ENCODE results near the gene DLGAP1.
A peak's percentile ranks its signal among the peaks of the same experiment; 100 is the strongest.
"Not testable (repeated sequence)": the region's sequence is repeated elsewhere in the genome, so short reads cannot be mapped to it uniquely, and the experiment has no call there.

Gene DLGAP1

GRCh38 chr18:4455113-4455811 lies at the start of gene DLGAP1:
TSS of gene DLGAP1 (minus strand) at chr18:4455307.
- Mint-ChIP-seq H3K27ac (peak within 1 kb of the TSS; percentile 74), H3K4me1 (peaks cover 4% of the 10 kb centered on the region), H3K27me3 (peaks cover 33% of the 10 kb centered on the region), H3K36me3 (peaks cover 4% of the 10 kb centered on the region), H3K9me3 (no peaks in the 10 kb centered on the region), H3K4me3 (no peak within 1 kb of the TSS)
- DNase-seq: no peak
- CTCF ChIA-PET: no interaction called here

- H3K9me3 Mint-ChIP-seq, H3K27ac Mint-ChIP-seq, H3K36me3 Mint-ChIP-seq, H3K27me3 Mint-ChIP-seq, H3K4me1 Mint-ChIP-seq, DNase-seq, H3K4me3 Mint-ChIP-seq, CTCF ChIA-PET: not testable (repeated sequence)
Measured at GRCh38 chr18:4494703-4495284, 39.7 kb upstream of the DLGAP1 start.

GRCh38 chr18:4468511-4468910 lies 13.4 kb upstream of the DLGAP1 start:
- CTCF ChIA-PET: no interaction called here
- Mint-ChIP-seq H3K36me3 (no peaks in the 10 kb centered on the region), H3K27me3 (no peaks in the 10 kb centered on the region), H3K4me3 (no peak overlapping the region), H3K4me1 (no peaks in the 10 kb centered on the region), H3K27ac (no peak overlapping the region), H3K9me3 (no peaks in the 10 kb centered on the region)
- no peak for DNase-seq

- no peak for DNase-seq
- Mint-ChIP-seq H3K4me1 (peaks cover 4% of the 10 kb centered on the region), H3K36me3 (peaks cover 4% of the 10 kb centered on the region), H3K4me3 (no peak overlapping the region), H3K27ac (no peak overlapping the region), H3K9me3 (no peaks in the 10 kb centered on the region), H3K27me3 (peaks cover 33% of the 10 kb centered on the region)
- CTCF ChIA-PET: no interaction called here
Measured at GRCh38 chr18:4454537-4455112, 482 bp downstream of the DLGAP1 start.

GRCh38 chr18:4453874-4454536 lies 1.1 kb downstream of the DLGAP1 start:
- Mint-ChIP-seq H3K4me1 (peaks cover 4% of the 10 kb centered on the region), H3K9me3 (no peaks in the 10 kb centered on the region), H3K36me3 (peaks cover 4% of the 10 kb centered on the region), H3K27ac (no peak overlapping the region), H3K4me3 (no peak overlapping the region), H3K27me3 (peaks cover 33% of the 10 kb centered on the region)
- CTCF ChIA-PET: no interaction called here
- no peak for DNase-seq

GRCh38 chr18:4453567-4453873 lies 1.6 kb downstream of the DLGAP1 start:
- Mint-ChIP-seq H3K4me3 (no peak overlapping the region), H3K4me1 (peaks cover 4% of the 10 kb centered on the region), H3K27me3 (peaks cover 33% of the 10 kb centered on the region), H3K27ac (no peak overlapping the region), H3K9me3 (no peaks in the 10 kb centered on the region), H3K36me3 (peaks cover 4% of the 10 kb centered on the region)
- DNase-seq: no peak
- CTCF ChIA-PET: no interaction called here

GRCh38 chr18:4450065-4450658 lies 4.9 kb downstream of the DLGAP1 start:
- CTCF ChIA-PET: no interaction called here
- Mint-ChIP-seq H3K9me3 (no peaks in the 10 kb centered on the region), H3K4me3 (no peak overlapping the region)

GRCh38 chr18:4445902-4446301 lies 9.2 kb downstream of the DLGAP1 start:
- Mint-ChIP-seq H3K27me3 (no peaks in the 10 kb centered on the region), H3K27ac (no peak overlapping the region), H3K4me3 (no peak overlapping the region), H3K36me3 (no peaks in the 10 kb centered on the region), H3K9me3 (peaks cover 2% of the 10 kb centered on the region), H3K4me1 (no peaks in the 10 kb centered on the region)
- CTCF ChIA-PET: no interaction called here
- DNase-seq: no peak

More at GRCh38 chr18:4450065-4450658, 4.9 kb downstream of the DLGAP1 start:
- no peaks in the 10 kb centered on the region for H3K36me3 Mint-ChIP-seq
- H3K4me1 Mint-ChIP-seq: no peaks in the 10 kb centered on the region
- no peak overlapping the region for H3K27ac Mint-ChIP-seq
- H3K27me3 Mint-ChIP-seq: peaks cover 19% of the 10 kb centered on the region
- no peak for DNase-seq

GRCh38 chr18:4444306-4444705 lies 10.8 kb downstream of the DLGAP1 start:
- Mint-ChIP-seq H3K4me1 (no peaks in the 10 kb centered on the region), H3K36me3 (no peaks in the 10 kb centered on the region), H3K9me3 (peaks cover 2% of the 10 kb centered on the region), H3K27ac (no peak overlapping the region), H3K27me3 (no peaks in the 10 kb centered on the region), H3K4me3 (no peak overlapping the region)
- DNase-seq: no peak
- CTCF ChIA-PET: no interaction called here

GRCh38 chr18:4441098-4441497 lies 14.0 kb downstream of the DLGAP1 start:
- Mint-ChIP-seq H3K9me3 (peaks cover 2% of the 10 kb centered on the region), H3K27ac (no peak overlapping the region), H3K4me1 (no peaks in the 10 kb centered on the region), H3K36me3 (no peaks in the 10 kb centered on the region), H3K4me3 (no peak overlapping the region), H3K27me3 (no peaks in the 10 kb centered on the region)
- DNase-seq: no peak
- CTCF ChIA-PET: no interaction called here

- no peaks in the 10 kb centered on the region for H3K36me3 Mint-ChIP-seq
- no peak for DNase-seq
- peaks cover 2% of the 10 kb centered on the region for H3K9me3 Mint-ChIP-seq
- H3K27me3 Mint-ChIP-seq: no peaks in the 10 kb centered on the region
- no peaks in the 10 kb centered on the region for H3K4me1 Mint-ChIP-seq
- H3K27ac Mint-ChIP-seq: no peak overlapping the region
- CTCF ChIA-PET: no interaction called here
- no peak overlapping the region for H3K4me3 Mint-ChIP-seq
Measured at GRCh38 chr18:4438938-4439337, 16.2 kb downstream of the DLGAP1 start.

GRCh38 chr18:4433717-4434116 lies 21.4 kb downstream of the DLGAP1 start:
- DNase-seq: no peak
- CTCF ChIA-PET: no interaction called here
- Mint-ChIP-seq H3K4me1 (no peaks in the 10 kb centered on the region), H3K27me3 (no peaks in the 10 kb centered on the region), H3K4me3 (no peak overlapping the region), H3K9me3 (no peaks in the 10 kb centered on the region), H3K36me3 (no peaks in the 10 kb centered on the region), H3K27ac (no peak overlapping the region)

- Mint-ChIP-seq H3K9me3 (no peaks in the 10 kb centered on the region), H3K27me3 (no peaks in the 10 kb centered on the region), H3K4me3 (no peak overlapping the region), H3K27ac (no peak overlapping the region), H3K36me3 (no peaks in the 10 kb centered on the region), H3K4me1 (no peaks in the 10 kb centered on the region)
- DNase-seq: no peak
- CTCF ChIA-PET: no interaction called here
Measured at GRCh38 chr18:4430836-4431235, 24.3 kb downstream of the DLGAP1 start.

- Mint-ChIP-seq H3K4me3 (no peak overlapping the region), H3K27me3 (no peaks in the 10 kb centered on the region), H3K27ac (no peak overlapping the region), H3K9me3 (peaks cover 2% of the 10 kb centered on the region), H3K4me1 (no peaks in the 10 kb centered on the region), H3K36me3 (no peaks in the 10 kb centered on the region)
- CTCF ChIA-PET: no interaction called here
- DNase-seq: no peak
Measured at GRCh38 chr18:4417714-4418113, 37.4 kb downstream of the DLGAP1 start.

GRCh38 chr18:4416976-4417375 lies 38.1 kb downstream of the DLGAP1 start:
- no peaks in the 10 kb centered on the region for H3K27me3 Mint-ChIP-seq
- CTCF ChIA-PET: no interaction called here
- no peak overlapping the region for H3K27ac Mint-ChIP-seq
- H3K9me3 Mint-ChIP-seq: peaks cover 2% of the 10 kb centered on the region
- no peak for DNase-seq
- H3K36me3 Mint-ChIP-seq: no peaks in the 10 kb centered on the region
- no peak overlapping the region for H3K4me3 Mint-ChIP-seq
- H3K4me1 Mint-ChIP-seq: no peaks in the 10 kb centered on the region
